HepG2 (cell line): ENCODE results near the gene THADA. TPM values are rescaled to one million over a fixed set of nuclear protein-coding genes. Genes with fewer than 3 reads are reported as not detected.

Source experiments
- GTF3A ChIP-seq: sonication (generic); formaldehyde crosslinking; conservative IDR thresholded peaks from 2 replicates; pipeline ENCODE4 v1.4.0; 2020; ENCODE audit warnings: mild to moderate bottlenecking, missing genetic modification reagents
- HDAC6 ChIP-seq: fragments of 200-600 bp; sonication (generic); IDR thresholded peaks from 2 replicates; pipeline ENCODE4 v1.7.0; 2017; ENCODE audit warnings: mild to moderate bottlenecking, antibody characterized with exemption, low read length, low read depth
- HMGA1 ChIP-seq: sonication (generic); formaldehyde crosslinking; conservative IDR thresholded peaks from 2 replicates; pipeline ENCODE4 v1.4.0; 2020; ENCODE audit warnings: missing genetic modification reagents
- HNRNPUL1 ChIP-seq: fragments of 200-400 bp; formaldehyde crosslinking; IDR thresholded peaks from 2 replicates; pipeline ENCODE4 v1.6.1; 2017; ENCODE audit warnings: low read depth, mild to moderate bottlenecking, low read length, moderate library complexity
- MED8 ChIP-seq: sonication (generic); formaldehyde crosslinking; IDR thresholded peaks from 2 replicates; pipeline ENCODE4 v1.8.1; 2023; ENCODE audit warnings: mild to moderate bottlenecking, missing genetic modification reagents; ENCODE audit not compliant: insufficient replicate concordance
- MEF2D ChIP-seq: sonication (generic); formaldehyde crosslinking; IDR thresholded peaks from 2 replicates; pipeline ENCODE4 v1.5.1; 2020; ENCODE audit warnings: mild to moderate bottlenecking, missing genetic modification reagents
- SYNCRIP ChIP-seq: fragments of 200-400 bp; formaldehyde crosslinking; IDR thresholded peaks from 2 replicates; pipeline ENCODE4 v1.6.1; 2018; ENCODE audit warnings: mild to moderate bottlenecking, low read depth, low read length; ENCODE audit not compliant: insufficient read depth
- TBX2 ChIP-seq: sonication (generic); formaldehyde crosslinking; IDR thresholded peaks from 2 replicates; pipeline ENCODE4 v1.5.0; 2020; ENCODE audit warnings: missing genetic modification reagents, mild to moderate bottlenecking, borderline replicate concordance
- TGIF2 ChIP-seq: IDR thresholded peaks from 2 replicates; pipeline ENCODE4 v1.6.1; 2016; ENCODE audit warnings: control low read depth, missing compliant biosample characterization
- U2AF1 ChIP-seq: fragments of 200-400 bp; formaldehyde crosslinking; optimal IDR thresholded peaks from 2 replicates; pipeline ENCODE3; 2017; ENCODE audit warnings: mild to moderate bottlenecking, low read depth, low read length
- ZBTB7A ChIP-seq: sonication (generic); formaldehyde crosslinking; IDR thresholded peaks from 2 replicates; pipeline ENCODE4 v1.8.0; 2022; ENCODE audit warnings: mild to moderate bottlenecking, missing genetic modification reagents
- ZNF615 ChIP-seq: sonication (generic); formaldehyde crosslinking; IDR thresholded peaks from 2 replicates; pipeline ENCODE4 v1.5.0; 2020; ENCODE audit warnings: mild to moderate bottlenecking, missing genetic modification reagents, borderline replicate concordance
- ZNF720 ChIP-seq: sonication (generic); formaldehyde crosslinking; IDR thresholded peaks from 2 replicates; pipeline ENCODE4 v1.4.0; 2020; ENCODE audit warnings: missing genetic modification reagents
- polyA plus RNA-seq, 8 experiments: library from polyadenylated mRNA; depleted of rRNA in 3 of 8; stranded (reverse) in 7 of 8; unstranded in 1 of 8; fragments of >200 nt; fragmentation: Illumina TruSeq in 4 of 8; extraction: Trizol in 4 of 8; gene quantifications; 2 replicates each; pipeline versions ENCODE4 v1.2.1 to v1.2.3, GENCODE V29; 2011 to 2016; ENCODE audit warnings: low read depth in 4 of 8, missing spikeins in 1 of 8, mixed read lengths in 1 of 8; ENCODE audit not compliant: insufficient read depth in 1 of 8
- total RNA-seq, 5 experiments: library from RNA; depleted of rRNA; stranded (reverse); fragments of >200 nt; fragmentation: Illumina TruSeq; extraction: Trizol; gene quantifications; 2 replicates each; pipeline ENCODE4 v1.2.3, GENCODE V29; 2016; ENCODE audit warnings: low read depth in 1 of 5
- TF ChIP-seq, protein P1 (sequence below): sonication (generic); formaldehyde crosslinking; IDR thresholded peaks from 2 replicates; pipeline ENCODE4 v1.4.0; 2020; ENCODE audit warnings: missing genetic modification reagents
- TF ChIP-seq, protein P2 (sequence below): sonication (generic); formaldehyde crosslinking; IDR thresholded peaks from 2 replicates; pipeline ENCODE4 v1.4.0; 2020; ENCODE audit warnings: missing genetic modification reagents, mild to moderate bottlenecking, borderline replicate concordance
- TF ChIP-seq, protein P3 (sequence below): sonication (generic); formaldehyde crosslinking; IDR thresholded peaks from 2 replicates; pipeline ENCODE4 v1.4.0; 2020; ENCODE audit warnings: mild to moderate bottlenecking, missing genetic modification reagents, borderline replicate concordance
- TF ChIP-seq, protein P4 (sequence below): sonication (generic); formaldehyde crosslinking; IDR thresholded peaks from 2 replicates; pipeline ENCODE4 v1.5.1; 2020; ENCODE audit warnings: mild to moderate bottlenecking, moderate library complexity, missing genetic modification reagents

The THADA gene
- total and polyA plus RNA-seq, 2 of the 13 experiments (the other 11 are each of a cell fraction or from before 2014, with no cell fraction given), result 12.7 to 21.7 TPM

DNA sequence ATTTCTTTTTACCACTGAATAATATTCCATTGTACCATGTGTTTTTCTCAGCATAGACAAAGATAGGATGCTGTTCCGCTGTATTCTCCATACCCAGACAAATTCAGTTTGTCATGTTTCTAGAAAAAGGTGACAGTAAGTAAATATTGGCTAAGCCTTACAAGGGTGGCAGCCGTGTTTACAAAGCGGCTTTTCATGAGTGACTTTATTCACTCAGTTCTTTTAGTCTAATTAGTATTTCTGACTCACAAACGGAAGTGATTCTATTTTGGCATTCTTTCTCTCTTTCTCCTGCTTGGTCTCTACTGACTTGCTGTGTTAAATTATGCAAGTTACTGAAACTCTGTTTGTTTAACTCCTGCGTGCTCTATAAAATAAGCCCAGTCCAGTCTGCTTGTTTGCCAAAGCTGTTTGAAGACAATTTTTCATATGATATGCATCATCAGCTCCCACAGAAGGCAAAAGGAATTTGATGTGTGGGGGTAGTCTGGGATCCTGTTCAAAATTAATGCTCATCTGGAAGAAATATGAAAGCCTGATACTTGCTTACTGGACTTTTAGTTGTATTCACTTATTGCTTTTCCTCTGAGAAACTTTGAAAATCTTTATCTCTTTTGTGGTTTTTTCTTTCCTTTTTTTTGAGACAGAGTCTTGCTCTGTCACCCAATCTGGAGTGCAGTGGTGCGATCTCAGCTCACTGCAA is 38.9 kb upstream of the THADA start (continued):
- TF ChIP-seq GTF3A (CRISPR knock-in tag) (no peak), SYNCRIP (no peak), ZNF720 (CRISPR knock-in tag) (no peak), ZNF615 (no peak), TBX2 (CRISPR knock-in tag) (peak; percentile 98), ZBTB7A (no peak), TGIF2 (0 out of 2 replicates have a peak, but pooled peaks have one; percentile 27), U2AF1 (no peak), HMGA1 (CRISPR knock-in tag) (no peak), MEF2D (CRISPR knock-in tag) (peak; percentile 88), HNRNPUL1 (no peak), HDAC6 (no peak), MED8 (CRISPR knock-in tag) (no peak)
- TF ChIP-seq, protein P1, sequence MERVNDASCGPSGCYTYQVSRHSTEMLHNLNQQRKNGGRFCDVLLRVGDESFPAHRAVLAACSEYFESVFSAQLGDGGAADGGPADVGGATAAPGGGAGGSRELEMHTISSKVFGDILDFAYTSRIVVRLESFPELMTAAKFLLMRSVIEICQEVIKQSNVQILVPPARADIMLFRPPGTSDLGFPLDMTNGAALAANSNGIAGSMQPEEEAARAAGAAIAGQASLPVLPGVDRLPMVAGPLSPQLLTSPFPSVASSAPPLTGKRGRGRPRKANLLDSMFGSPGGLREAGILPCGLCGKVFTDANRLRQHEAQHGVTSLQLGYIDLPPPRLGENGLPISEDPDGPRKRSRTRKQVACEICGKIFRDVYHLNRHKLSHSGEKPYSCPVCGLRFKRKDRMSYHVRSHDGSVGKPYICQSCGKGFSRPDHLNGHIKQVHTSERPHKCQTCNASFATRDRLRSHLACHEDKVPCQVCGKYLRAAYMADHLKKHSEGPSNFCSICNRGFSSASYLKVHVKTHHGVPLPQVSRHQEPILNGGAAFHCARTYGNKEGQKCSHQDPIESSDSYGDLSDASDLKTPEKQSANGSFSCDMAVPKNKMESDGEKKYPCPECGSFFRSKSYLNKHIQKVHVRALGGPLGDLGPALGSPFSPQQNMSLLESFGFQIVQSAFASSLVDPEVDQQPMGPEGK (CRISPR knock-in tag), result peak; percentile 16; the same call in 1 of the 2 replicates
- TF ChIP-seq, protein P2, sequence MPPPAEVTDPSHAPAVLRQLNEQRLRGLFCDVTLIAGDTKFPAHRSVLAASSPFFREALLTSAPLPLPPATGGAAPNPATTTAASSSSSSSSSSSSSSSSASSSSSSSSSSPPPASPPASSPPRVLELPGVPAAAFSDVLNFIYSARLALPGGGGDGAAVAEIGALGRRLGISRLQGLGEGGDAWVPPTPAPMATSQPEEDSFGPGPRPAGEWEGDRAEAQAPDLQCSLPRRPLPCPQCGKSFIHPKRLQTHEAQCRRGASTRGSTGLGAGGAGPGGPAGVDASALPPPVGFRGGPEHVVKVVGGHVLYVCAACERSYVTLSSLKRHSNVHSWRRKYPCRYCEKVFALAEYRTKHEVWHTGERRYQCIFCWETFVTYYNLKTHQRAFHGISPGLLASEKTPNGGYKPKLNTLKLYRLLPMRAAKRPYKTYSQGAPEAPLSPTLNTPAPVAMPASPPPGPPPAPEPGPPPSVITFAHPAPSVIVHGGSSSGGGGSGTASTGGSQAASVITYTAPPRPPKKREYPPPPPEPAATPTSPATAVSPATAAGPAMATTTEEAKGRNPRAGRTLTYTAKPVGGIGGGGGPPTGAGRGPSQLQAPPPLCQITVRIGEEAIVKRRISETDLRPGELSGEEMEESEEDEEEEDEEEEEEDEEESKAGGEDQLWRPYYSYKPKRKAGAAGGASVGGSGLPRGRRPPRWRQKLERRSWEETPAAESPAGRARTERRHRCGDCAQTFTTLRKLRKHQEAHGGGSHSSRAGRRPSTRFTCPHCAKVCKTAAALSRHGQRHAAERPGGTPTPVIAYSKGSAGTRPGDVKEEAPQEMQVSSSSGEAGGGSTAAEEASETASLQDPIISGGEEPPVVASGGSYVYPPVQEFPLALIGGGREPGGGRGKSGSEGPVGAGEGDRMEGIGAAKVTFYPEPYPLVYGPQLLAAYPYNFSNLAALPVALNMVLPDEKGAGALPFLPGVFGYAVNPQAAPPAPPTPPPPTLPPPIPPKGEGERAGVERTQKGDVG (CRISPR knock-in tag), result no peak
- TF ChIP-seq, protein P3, sequence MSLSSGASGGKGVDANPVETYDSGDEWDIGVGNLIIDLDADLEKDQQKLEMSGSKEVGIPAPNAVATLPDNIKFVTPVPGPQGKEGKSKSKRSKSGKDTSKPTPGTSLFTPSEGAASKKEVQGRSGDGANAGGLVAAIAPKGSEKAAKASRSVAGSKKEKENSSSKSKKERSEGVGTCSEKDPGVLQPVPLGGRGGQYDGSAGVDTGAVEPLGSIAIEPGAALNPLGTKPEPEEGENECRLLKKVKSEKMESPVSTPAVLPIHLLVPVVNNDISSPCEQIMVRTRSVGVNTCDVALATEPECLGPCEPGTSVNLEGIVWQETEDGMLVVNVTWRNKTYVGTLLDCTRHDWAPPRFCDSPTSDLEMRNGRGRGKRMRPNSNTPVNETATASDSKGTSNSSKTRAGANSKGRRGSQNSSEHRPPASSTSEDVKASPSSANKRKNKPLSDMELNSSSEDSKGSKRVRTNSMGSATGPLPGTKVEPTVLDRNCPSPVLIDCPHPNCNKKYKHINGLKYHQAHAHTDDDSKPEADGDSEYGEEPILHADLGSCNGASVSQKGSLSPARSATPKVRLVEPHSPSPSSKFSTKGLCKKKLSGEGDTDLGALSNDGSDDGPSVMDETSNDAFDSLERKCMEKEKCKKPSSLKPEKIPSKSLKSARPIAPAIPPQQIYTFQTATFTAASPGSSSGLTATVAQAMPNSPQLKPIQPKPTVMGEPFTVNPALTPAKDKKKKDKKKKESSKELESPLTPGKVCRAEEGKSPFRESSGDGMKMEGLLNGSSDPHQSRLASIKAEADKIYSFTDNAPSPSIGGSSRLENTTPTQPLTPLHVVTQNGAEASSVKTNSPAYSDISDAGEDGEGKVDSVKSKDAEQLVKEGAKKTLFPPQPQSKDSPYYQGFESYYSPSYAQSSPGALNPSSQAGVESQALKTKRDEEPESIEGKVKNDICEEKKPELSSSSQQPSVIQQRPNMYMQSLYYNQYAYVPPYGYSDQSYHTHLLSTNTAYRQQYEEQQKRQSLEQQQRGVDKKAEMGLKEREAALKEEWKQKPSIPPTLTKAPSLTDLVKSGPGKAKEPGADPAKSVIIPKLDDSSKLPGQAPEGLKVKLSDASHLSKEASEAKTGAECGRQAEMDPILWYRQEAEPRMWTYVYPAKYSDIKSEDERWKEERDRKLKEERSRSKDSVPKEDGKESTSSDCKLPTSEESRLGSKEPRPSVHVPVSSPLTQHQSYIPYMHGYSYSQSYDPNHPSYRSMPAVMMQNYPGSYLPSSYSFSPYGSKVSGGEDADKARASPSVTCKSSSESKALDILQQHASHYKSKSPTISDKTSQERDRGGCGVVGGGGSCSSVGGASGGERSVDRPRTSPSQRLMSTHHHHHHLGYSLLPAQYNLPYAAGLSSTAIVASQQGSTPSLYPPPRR (CRISPR knock-in tag), result peak; percentile 87
- TF ChIP-seq, protein P4, sequence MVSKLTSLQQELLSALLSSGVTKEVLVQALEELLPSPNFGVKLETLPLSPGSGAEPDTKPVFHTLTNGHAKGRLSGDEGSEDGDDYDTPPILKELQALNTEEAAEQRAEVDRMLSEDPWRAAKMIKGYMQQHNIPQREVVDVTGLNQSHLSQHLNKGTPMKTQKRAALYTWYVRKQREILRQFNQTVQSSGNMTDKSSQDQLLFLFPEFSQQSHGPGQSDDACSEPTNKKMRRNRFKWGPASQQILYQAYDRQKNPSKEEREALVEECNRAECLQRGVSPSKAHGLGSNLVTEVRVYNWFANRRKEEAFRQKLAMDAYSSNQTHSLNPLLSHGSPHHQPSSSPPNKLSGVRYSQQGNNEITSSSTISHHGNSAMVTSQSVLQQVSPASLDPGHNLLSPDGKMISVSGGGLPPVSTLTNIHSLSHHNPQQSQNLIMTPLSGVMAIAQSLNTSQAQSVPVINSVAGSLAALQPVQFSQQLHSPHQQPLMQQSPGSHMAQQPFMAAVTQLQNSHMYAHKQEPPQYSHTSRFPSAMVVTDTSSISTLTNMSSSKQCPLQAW (CRISPR knock-in tag), result no peak
